Measurements from ENCODE around the gene ABCF2.

The ABCF2 gene

GRCh38 chr7:151242159-151243044, 15.4 kb upstream of the ABCF2 start:
- DNase-seq (ENCODE audit: low read depth in 1 of 2, low spot score in 1 of 2), result no peak

GRCh38 chr7:151241755-151242096, 14.7 kb upstream of the ABCF2 start:
- DNase-seq (ENCODE audit: low read depth in 1 of 2, low spot score in 1 of 2), result no peak

- DNase-seq (ENCODE audit: low read depth in 1 of 2, low spot score in 1 of 2), result no peak
Measured at GRCh38 chr7:151240942-151241754, 14.1 kb upstream of the ABCF2 start.

DNA sequence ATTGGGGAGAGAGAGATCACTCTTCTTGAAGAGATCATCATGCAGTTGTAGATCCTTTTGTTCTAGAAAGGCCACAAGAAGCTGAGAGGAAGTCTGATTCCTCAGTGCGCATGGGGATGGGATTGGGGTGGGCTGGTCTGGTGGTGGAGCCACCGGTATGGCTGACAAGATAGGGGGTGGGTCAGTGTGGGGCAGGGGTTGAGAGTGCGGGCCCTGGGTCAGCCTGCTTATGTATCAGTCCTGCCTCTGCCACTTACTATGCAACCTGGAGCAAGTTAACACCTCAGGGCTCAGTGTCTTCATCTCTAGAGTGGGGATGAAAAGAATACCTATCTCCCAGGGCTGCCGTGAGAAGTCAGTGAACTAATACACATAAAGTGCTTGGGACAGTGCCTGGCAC, 13.5 kb upstream of the ABCF2 start:
- no peak for DNase-seq (ENCODE audit: low read depth in 1 of 2, low spot score in 1 of 2)

GRCh38 chr7:151239837-151240459, 12.9 kb upstream of the ABCF2 start:
- DNase-seq (ENCODE audit: low read depth in 1 of 2, low spot score in 1 of 2), result no peak

GRCh38 chr7:151238924-151239836, 12.2 kb upstream of the ABCF2 start:
- no peak for DNase-seq (ENCODE audit: low read depth in 1 of 2, low spot score in 1 of 2)

- DNase-seq (ENCODE audit: low read depth in 1 of 2, low spot score in 1 of 2), result no peak
Measured at GRCh38 chr7:151238190-151238810, 11.3 kb upstream of the ABCF2 start.

DNA sequence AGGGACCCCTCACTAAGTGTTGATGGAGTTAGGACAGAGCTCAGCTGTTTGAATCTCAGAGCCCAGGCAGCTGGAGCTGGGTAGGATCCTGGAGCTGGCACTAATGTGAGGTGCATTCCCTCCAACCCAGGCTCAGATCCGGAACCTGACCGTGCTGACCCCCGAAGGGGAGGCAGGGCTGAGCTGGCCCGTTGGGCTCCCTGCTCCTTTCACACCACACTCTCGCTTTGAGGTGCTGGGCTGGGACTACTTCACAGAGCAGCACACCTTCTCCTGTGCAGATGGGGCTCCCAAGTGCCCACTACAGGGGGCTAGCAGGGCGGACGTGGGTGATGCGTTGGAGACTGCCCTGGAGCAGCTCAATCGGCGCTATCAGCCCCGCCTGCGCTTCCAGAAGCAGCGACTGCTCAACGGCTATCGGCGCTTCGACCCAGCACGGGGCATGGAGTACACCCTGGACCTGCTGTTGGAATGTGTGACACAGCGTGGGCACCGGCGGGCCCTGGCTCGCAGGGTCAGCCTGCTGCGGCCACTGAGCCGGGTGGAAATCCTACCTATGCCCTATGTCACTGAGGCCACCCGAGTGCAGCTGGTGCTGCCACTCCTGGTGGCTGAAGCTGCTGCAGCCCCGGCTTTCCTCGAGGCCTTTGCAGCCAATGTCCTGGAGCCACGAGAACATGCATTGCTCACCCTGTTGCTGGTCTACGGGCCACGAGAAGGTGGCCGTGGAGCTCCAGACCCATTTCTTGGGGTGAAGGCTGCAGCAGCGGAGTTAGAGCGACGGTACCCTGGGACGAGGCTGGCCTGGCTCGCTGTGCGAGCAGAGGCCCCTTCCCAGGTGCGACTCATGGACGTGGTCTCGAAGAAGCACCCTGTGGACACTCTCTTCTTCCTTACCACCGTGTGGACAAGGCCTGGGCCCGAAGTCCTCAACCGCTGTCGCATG, 10.5 kb upstream of the ABCF2 start:
- DNase-seq (ENCODE audit: low read depth in 1 of 2, low spot score in 1 of 2), result no peak

DNA sequence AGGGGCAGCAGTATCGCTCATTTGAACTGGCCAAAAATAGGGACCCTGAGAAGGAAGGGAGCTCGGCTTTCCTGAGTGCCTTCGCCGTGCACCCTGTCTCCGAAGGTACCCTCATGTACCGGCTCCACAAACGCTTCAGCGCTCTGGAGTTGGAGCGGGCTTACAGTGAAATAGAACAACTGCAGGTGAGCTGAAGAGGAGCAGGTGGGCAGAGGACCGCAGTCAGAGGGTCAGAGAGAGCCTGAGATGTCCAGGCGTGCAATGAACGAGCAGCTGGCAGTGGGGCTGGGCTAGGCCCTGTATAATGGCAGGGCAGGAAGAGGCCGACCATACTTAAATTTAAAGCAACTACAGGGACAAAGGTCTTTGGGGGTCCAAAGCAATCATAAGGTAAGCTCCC, 9.4 kb upstream of the ABCF2 start:
- no peak for DNase-seq (ENCODE audit: low read depth in 1 of 2, low spot score in 1 of 2)

GRCh38 chr7:151235091-151235787, 8.2 kb upstream of the ABCF2 start:
- no peak for DNase-seq (ENCODE audit: low read depth in 1 of 2, low spot score in 1 of 2)

DNA sequence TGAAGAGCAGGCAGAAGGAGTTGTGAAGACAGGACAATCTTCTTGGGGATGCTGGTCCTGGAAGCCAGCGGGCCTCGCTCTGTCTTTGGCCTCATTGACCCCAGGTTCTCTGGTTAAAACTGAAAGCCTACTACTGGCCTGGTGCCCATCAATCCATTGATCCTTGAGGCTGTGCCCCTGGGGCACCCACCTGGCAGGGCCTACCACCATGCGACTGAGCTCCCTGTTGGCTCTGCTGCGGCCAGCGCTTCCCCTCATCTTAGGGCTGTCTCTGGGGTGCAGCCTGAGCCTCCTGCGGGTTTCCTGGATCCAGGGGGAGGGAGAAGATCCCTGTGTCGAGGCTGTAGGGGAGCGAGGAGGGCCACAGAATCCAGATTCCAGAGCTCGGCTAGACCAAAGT, 6.8 kb upstream of the ABCF2 start:
- DNase-seq (ENCODE audit: low read depth in 1 of 2, low spot score in 1 of 2), result no peak

- peak; percentile 40 to 55 for DNase-seq (ENCODE audit: low read depth in 1 of 2, low spot score in 1 of 2)
Measured at GRCh38 chr7:151232917-151233701, 6.1 kb upstream of the ABCF2 start.

DNA sequence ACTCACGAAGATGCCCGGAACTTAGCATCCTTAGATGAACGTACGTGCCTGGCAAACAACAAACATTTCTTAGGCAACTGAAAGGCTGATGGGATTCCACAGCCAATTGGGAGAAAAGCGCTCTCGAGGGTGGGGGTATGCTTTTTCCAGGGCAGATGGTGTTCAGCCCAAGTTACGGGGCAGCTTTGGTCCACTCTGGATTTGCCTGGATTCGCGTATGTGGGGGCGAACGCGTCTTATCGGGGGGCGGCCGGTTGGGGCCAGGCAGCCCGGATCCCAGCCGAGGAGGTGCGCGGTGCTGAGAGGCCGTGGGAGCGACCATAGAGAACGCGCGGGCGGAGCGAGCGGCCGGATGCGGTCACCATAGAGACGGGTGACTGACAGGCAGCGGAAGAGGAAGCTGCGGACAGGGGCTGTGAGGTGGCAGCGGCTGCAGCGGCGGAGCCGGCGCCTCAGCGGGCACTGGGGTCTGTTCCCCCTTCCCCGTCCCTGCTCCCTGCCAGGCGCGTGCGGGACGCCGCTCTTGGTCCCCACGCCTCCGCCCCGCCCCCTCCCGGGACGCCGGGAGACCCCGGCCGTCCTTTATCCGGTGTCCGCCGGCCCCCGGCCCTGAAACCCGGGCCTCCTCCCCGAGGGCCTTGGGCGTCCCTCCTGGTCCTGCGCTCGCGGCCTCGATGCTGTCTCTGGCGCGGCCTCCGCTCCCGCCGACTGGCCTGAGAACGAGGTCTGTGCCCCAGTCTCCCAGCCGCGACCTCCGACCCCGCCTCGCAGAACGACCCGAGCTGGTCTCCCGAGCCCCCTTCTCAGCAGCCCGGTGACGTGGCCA, 5.3 kb upstream of the ABCF2 start, which contains the start of gene CHPF2:
TSS of gene CHPF2 (plus strand) at position 393 of the 826 bp plus-strand sequence. CDS start 1,529 bp downstream, outside the sequence.
- peak; percentile 76 to 80 for DNase-seq (ENCODE audit: low read depth in 1 of 2, low spot score in 1 of 2)

GRCh38 chr7:151231080-151231479, 4.1 kb upstream of the ABCF2 start:
- no peak for DNase-seq (ENCODE audit: low read depth in 1 of 2, low spot score in 1 of 2)

DNA sequence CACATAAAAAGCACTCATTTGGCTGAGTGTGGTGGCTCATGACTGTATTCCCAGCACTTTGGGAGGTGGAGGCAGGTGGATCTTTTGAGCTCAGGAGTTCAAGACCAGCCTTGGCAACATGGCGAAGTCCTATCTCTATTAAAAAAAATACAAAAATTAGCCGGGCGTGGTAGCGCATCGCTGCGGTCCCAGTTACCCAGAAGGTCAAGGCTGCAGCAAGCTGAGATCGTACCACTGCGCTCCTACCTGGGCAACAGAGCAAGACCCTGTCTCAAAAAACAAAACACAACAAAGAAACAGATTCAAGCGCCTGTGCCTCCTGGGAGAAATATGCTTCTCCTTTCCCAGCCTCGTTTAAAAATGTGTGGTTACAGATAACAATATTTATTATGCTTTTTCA, 2.2 kb upstream of the ABCF2 start:
- no peak for DNase-seq (ENCODE audit: low read depth in 1 of 2, low spot score in 1 of 2)

DNA sequence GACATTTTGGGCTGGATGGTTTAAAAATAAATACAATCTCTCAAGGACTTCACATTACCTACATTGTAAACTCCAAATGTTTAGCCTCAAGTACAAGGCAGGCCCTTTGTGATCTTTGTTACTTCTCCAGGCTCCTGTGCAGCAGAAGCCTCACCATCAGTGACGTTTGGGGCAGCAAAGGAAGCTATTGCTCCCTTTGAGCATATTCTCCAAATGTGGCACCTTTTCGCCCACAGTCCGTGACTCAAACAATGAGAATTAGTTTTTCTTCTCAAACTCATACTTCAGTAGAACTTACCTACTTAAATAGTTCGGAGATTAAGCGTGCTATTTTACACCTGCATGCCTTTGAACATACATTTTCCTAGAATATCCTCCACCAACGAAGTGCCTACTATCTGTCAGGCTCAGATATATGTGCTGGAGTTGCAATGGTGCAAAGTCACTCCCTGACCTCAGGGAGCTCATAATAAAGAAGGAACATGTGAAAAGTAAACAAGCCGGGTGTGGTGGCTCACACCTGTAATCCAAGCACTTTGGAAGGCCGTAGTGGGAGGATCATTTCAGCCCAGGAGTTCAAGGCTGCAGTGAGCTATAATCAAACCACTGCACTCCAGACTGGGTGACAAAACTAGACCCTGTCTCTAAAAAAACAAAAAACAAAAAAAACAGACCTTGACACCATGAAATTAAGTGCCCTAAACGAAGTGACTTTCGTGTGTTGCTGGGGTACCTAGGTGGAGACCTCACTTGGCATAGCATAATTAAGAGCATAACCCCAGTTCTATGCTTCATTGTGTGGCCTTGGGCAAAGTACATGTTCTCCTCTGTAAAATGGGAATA, 1.2 kb upstream of the ABCF2 start:
- DNase-seq (ENCODE audit: low read depth in 1 of 2, low spot score in 1 of 2), result no peak

Measured in stimulated activated CD4-positive, alpha-beta T cell treated with anti-CD3 and anti-CD28 coated beads, Interleukin-15, amount 100 ng/mL, for 1 hour (primary cell).